Measurements from ENCODE around the gene MEIKIN.

Gene MEIKIN

GRCh38 chr5:131774652-131775367, 170.7 kb downstream of the MEIKIN start:
- ATAC-seq (replicated peaks) (no peak), DNase-seq (no peak)
- H3K4me1 Mint-ChIP-seq, result peaks cover 16 to 17% of the 10 kb centered on the region in 2 donors
- no peak overlapping the region for H3K4me3 Mint-ChIP-seq
- peaks cover 0 to 4% of the 10 kb centered on the region in 2 donors for H3K36me3 Mint-ChIP-seq
- H3K9me3 Mint-ChIP-seq, result no peaks in the 10 kb centered on the region
- H3K27ac Mint-ChIP-seq, result no peak overlapping the region
- no peaks in the 10 kb centered on the region for H3K27me3 Mint-ChIP-seq

- ATAC-seq (replicated peaks), result no peak
- H3K4me3 Mint-ChIP-seq, result no peak overlapping the region
These were observed 171.7 kb downstream of the MEIKIN start for GRCh38 chr5:131773805-131774204.

GRCh38 chr5:131771692-131772091, 173.8 kb downstream of the MEIKIN start:
- H3K4me1 Mint-ChIP-seq, result peaks cover 10 to 20% of the 10 kb centered on the region in 2 donors
- no peak overlapping the region for H3K4me3 Mint-ChIP-seq
- no peak overlapping the region for H3K27ac Mint-ChIP-seq
- no peaks in the 10 kb centered on the region for H3K9me3 Mint-ChIP-seq
- peaks cover 0 to 4% of the 10 kb centered on the region in 2 donors for H3K36me3 Mint-ChIP-seq
- no peak for DNase-seq
- no peak for ATAC-seq (replicated peaks)
- no peaks in the 10 kb centered on the region for H3K27me3 Mint-ChIP-seq

More at GRCh38 chr5:131773805-131774204, 171.7 kb downstream of the MEIKIN start:
- H3K4me1 Mint-ChIP-seq, result peaks cover 17 to 23% of the 10 kb centered on the region in 2 donors
- H3K27me3 Mint-ChIP-seq, result no peaks in the 10 kb centered on the region
- no peak overlapping the region for H3K27ac Mint-ChIP-seq
- H3K36me3 Mint-ChIP-seq, result peaks cover 0 to 4% of the 10 kb centered on the region in 2 donors
- H3K9me3 Mint-ChIP-seq, result no peaks in the 10 kb centered on the region
- no peak for DNase-seq

GRCh38 chr5:131769961-131770360, 175.5 kb downstream of the MEIKIN start:
- Mint-ChIP-seq H3K27me3 (no peaks in the 10 kb centered on the region), H3K9me3 (no peaks in the 10 kb centered on the region), H3K4me3 (no peak overlapping the region), H3K36me3 (peaks cover 5 to 10% of the 10 kb centered on the region in 2 donors), H3K27ac (no peak overlapping the region), H3K4me1 (peaks cover 24 to 28% of the 10 kb centered on the region in 2 donors)
- ATAC-seq (replicated peaks) (no peak), DNase-seq (no peak)

GRCh38 chr5:131769336-131769735, 176.1 kb downstream of the MEIKIN start:
- ATAC-seq (replicated peaks) (no peak), DNase-seq (no peak)
- no peak overlapping the region for H3K27ac Mint-ChIP-seq
- H3K4me3 Mint-ChIP-seq, result no peak overlapping the region
- peaks cover 10 to 16% of the 10 kb centered on the region in 2 donors for H3K36me3 Mint-ChIP-seq
- H3K9me3 Mint-ChIP-seq, result no peaks in the 10 kb centered on the region
- H3K27me3 Mint-ChIP-seq, result no peaks in the 10 kb centered on the region
- H3K4me1 Mint-ChIP-seq, result peaks cover 22 to 28% of the 10 kb centered on the region in 2 donors

GRCh38 chr5:131767891-131768290, 177.6 kb downstream of the MEIKIN start:
- Mint-ChIP-seq H3K4me1 (peaks cover 18 to 25% of the 10 kb centered on the region in 2 donors), H3K27me3 (no peaks in the 10 kb centered on the region), H3K4me3 (no peak overlapping the region), H3K27ac (no peak overlapping the region), H3K9me3 (peaks cover 0 to 2% of the 10 kb centered on the region in 2 donors), H3K36me3 (peaks cover 17 to 27% of the 10 kb centered on the region in 2 donors)
- no peak for ATAC-seq (replicated peaks)
- no peak for DNase-seq

- Mint-ChIP-seq H3K4me1 (peaks cover 24 to 30% of the 10 kb centered on the region in 2 donors), H3K9me3 (peaks cover 3 to 5% of the 10 kb centered on the region in 2 donors), H3K27ac (peak overlapping the region; percentile 6), H3K27me3 (no peaks in the 10 kb centered on the region), H3K36me3 (peaks cover 25 to 36% of the 10 kb centered on the region in 2 donors), H3K4me3 (no peak overlapping the region)
- DNase-seq (no peak), ATAC-seq (replicated peaks) (no peak)
These were observed 178.8 kb downstream of the MEIKIN start for GRCh38 chr5:131766689-131767088.

- Mint-ChIP-seq H3K9me3 (peaks cover 3 to 8% of the 10 kb centered on the region in 2 donors), H3K4me1 (peaks cover 30 to 31% of the 10 kb centered on the region in 2 donors), H3K27ac (no peak overlapping the region), H3K36me3 (peaks cover 25 to 41% of the 10 kb centered on the region in 2 donors), H3K27me3 (no peaks in the 10 kb centered on the region), H3K4me3 (no peak overlapping the region)
- ATAC-seq (replicated peaks) (no peak), DNase-seq (no peak)
These were observed 180.2 kb downstream of the MEIKIN start for GRCh38 chr5:131765261-131765660.

GRCh38 chr5:131763968-131764367, 181.5 kb downstream of the MEIKIN start:
- Mint-ChIP-seq H3K36me3 (peaks cover 25 to 41% of the 10 kb centered on the region in 2 donors), H3K4me1 (peaks cover 28 to 31% of the 10 kb centered on the region in 2 donors), H3K27me3 (no peaks in the 10 kb centered on the region), H3K9me3 (peaks cover 3 to 9% of the 10 kb centered on the region in 2 donors), H3K27ac (no peak overlapping the region), H3K4me3 (no peak overlapping the region)
- ATAC-seq (replicated peaks) (no peak), DNase-seq (no peak)

- no peak for ATAC-seq (replicated peaks)
- Mint-ChIP-seq H3K4me1 (peaks cover 17 to 24% of the 10 kb centered on the region in 2 donors), H3K36me3 (peaks cover 22 to 35% of the 10 kb centered on the region in 2 donors), H3K4me3 (no peak overlapping the region), H3K27me3 (no peaks in the 10 kb centered on the region), H3K9me3 (peaks cover 3 to 9% of the 10 kb centered on the region in 2 donors), H3K27ac (no peak overlapping the region)
- DNase-seq, result no peak
These were observed 184.7 kb downstream of the MEIKIN start for GRCh38 chr5:131760793-131761192.

GRCh38 chr5:131759704-131760103, 185.8 kb downstream of the MEIKIN start:
- Mint-ChIP-seq H3K9me3 (peaks cover 3 to 9% of the 10 kb centered on the region in 2 donors), H3K27me3 (no peaks in the 10 kb centered on the region), H3K36me3 (peaks cover 21 to 33% of the 10 kb centered on the region in 2 donors), H3K4me3 (no peak overlapping the region), H3K27ac (no peak overlapping the region), H3K4me1 (peaks cover 13 to 23% of the 10 kb centered on the region in 2 donors)
- ATAC-seq (replicated peaks), result no peak
- no peak for DNase-seq

- Mint-ChIP-seq H3K27me3 (no peaks in the 10 kb centered on the region), H3K36me3 (peaks cover 16 to 26% of the 10 kb centered on the region in 2 donors), H3K4me1 (peaks cover 13 to 27% of the 10 kb centered on the region in 2 donors), H3K4me3 (peak overlapping the region in 1 of 2 donors; percentile 28), H3K27ac (no peak overlapping the region), H3K9me3 (peaks cover 3 to 9% of the 10 kb centered on the region in 2 donors)
- no peak for DNase-seq
- no peak for ATAC-seq (replicated peaks)
These were observed 187.0 kb downstream of the MEIKIN start for GRCh38 chr5:131758520-131758900.

- peaks cover 13 to 27% of the 10 kb centered on the region in 2 donors for H3K4me1 Mint-ChIP-seq
- no peak for DNase-seq
- no peaks in the 10 kb centered on the region for H3K27me3 Mint-ChIP-seq
- peak in 1 of 2 donors; percentile 25 for ATAC-seq (replicated peaks)
- H3K36me3 Mint-ChIP-seq, result peaks cover 16 to 25% of the 10 kb centered on the region in 2 donors
- H3K4me3 Mint-ChIP-seq, result no peak overlapping the region
- peaks cover 3 to 8% of the 10 kb centered on the region in 2 donors for H3K9me3 Mint-ChIP-seq
- H3K27ac Mint-ChIP-seq, result no peak overlapping the region
These were observed 187.5 kb downstream of the MEIKIN start for GRCh38 chr5:131757830-131758519.
